ENCODE results near the gene OR2M3.
"Not testable (repeated sequence)": the region's sequence is repeated elsewhere in the genome, so short reads cannot be mapped to it uniquely, and the experiment has no call there.

OR2M3 gene

DNA sequence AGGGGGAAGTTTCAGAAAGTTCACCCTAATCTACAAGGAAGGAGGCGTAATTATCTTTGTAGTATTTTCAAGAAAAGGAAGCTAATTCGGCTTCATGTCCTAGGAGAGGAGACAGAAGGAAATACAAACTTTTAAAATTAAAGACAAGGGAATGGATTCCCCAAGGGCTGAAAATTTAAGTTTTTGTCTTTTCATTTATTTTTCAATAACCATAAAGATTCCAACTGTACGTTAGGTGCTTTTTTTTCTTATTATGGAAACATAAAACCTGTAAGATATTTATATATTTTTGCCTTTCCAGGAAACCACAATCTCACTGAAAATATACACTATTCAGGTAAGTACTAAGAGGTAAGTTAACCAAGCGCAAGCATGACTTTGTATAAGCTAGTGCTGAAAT, at the start of gene OR2M3:
Gene OR2M3 (plus strand): TSS at position 301 of the 400 bp plus-strand sequence. CDS start 5,803 bp downstream, outside the sequence.
- DNase-seq, result no peak

DNA sequence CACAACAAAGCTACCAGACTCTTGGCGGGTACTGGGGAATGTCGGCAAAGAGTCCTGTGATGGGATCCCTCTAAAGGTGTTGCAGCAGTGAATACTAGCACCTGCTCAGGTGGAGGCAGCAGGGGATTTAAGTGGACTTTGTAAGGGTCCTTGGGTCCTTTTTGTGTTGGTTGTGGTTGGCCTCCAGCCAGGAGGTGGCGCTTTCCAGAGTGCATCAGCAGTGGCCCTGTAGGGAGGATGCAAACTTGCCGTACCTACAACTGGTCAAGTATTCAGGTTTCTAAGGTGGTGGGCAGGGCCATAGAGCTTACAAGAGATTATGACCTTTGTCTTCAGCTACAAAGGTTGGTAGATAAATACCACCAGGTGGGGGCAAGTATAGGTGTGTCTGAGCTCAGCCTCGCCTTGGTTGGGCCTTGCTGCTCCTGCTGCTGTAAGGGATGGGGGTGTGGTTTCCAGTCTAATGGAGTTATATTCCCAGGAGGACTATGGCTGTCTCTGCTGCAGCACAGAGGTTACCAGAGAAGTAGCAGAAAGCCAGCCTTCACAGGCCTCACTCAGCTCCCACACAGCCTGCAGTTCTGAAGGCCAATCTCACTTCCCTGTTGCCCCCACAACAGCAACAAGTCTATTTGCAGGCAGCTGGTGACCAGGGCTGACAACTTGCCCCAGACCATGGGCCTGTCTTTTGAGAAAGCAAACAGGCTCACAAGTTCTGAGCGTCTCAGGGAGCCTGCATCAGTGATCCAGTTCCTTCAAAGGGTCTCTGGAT, 44.8 kb upstream of the OR2M3 start:
- no peak for DNase-seq

DNA sequence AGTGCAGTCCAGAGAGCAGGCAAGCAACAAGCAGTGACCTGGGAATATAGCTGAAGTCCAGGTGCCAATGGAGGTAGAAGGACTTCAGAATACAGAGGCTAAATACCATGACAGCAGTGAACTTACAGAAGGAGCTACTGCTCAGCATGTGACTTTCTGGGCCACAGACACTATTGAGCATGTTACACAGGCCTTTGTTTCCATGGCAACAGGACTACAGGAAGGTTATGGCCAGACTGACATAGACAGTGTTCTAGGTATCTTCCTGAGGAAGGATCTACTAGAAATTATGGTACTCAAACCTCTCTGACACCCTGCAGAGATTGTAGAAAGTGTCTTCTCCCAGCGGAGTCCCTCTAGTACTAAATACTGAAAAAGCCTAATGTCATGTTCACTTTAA, 41.1 kb upstream of the OR2M3 start:
- no peak for DNase-seq

- no peak for DNase-seq
These were observed 38.3 kb upstream of the OR2M3 start for GRCh38 chr1:248158758-248159157.

DNA sequence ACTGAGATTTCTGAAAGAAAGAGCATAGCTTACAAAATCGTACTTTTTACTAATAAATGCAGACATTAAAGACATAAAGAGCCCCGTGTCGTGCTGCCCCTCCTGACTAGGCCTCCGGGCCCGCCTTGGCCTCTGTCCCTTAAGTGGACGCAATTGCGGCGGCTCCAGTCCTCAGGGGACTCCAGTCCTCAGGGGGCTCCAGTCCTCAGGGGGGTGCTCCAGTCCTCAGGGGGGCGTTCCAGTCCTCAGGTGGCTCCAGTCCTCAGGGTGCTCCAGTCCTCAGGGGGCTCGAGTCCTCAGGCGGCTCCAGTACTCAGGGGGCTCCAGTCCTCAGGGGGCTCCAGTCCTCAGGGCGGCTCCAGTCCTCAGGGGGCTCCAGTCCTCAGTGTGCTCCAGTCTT, 33.0 kb upstream of the OR2M3 start:
- no peak for DNase-seq

GRCh38 chr1:248165186-248165585, 31.9 kb upstream of the OR2M3 start:
- DNase-seq, result no peak

GRCh38 chr1:248174521-248174920, 22.5 kb upstream of the OR2M3 start, which contains the start of gene OR2M2:
Gene OR2M2 (plus strand): TSS chr1:248174821. CDS start chr1:248179986, 5,165 bp downstream.
- DNase-seq, result no peak

DNA sequence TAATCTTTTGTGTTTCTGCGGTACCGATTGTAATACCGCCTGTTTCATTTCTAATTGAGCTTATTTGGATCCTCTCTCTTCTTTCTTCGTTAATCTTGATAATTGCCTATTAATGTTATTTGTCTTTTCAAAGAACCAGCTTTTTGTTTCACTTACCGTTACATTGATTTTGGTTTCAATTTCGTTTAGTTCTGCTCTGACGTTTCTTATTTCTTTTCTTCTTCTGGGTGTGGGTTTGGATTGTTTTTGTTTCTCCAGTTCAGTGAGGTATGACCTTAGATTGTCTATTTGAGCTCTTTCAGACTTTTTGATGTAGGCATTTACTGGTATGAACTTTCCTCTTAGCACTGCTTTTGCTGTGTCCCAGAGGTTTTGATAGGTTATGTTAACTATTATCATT, 13.1 kb upstream of the OR2M3 start:
- no peak for DNase-seq

GRCh38 chr1:248187363-248187762, 9.7 kb upstream of the OR2M3 start:
- DNase-seq, result no peak

- DNase-seq, result no peak
These were observed 8.0 kb upstream of the OR2M3 start for GRCh38 chr1:248189026-248189425.

DNA sequence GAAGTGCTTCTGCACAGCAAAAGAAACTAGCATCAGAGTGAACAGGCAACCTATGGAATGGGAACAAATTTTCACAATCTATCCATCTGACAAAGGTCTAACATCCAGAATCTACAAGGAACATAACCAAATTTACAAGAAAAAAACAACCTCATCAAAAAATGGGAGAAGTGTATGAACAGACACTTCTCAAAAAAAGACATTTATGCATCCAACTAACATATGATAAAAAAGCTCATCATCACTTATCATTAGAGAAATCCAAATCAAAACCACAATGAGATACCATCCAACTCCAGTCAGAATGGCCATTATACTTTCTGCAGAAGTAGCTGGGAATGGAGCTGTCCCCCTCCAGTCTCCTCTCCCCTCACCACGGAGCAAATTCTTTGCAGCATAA, 2.9 kb upstream of the OR2M3 start:
- no peak for DNase-seq

GRCh38 chr1:248215880-248216279, 18.8 kb downstream of the OR2M3 start:
- no peak for DNase-seq

DNA sequence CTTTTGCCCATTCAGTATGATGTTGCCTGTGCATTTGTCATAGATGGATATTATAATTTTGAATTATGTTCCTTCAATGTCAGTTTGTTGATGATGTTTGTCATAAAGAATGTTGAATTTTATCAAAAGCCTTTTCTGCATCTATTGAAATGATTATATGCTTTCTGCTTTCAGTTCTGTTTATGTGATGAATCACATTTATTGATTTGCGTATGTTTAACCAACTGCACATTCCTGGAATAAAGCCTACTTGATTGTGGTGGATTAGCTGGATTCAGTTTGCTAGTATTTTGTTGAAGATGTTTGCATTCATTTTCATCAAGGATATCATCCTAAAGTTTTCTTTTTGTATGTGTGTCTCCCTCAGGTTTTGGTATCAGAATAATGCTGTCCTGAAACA, 28.5 kb downstream of the OR2M3 start:
- no peak for DNase-seq

- DNase-seq, result no peak
These were observed 32.4 kb downstream of the OR2M3 start for GRCh38 chr1:248229360-248229908.

- no peak for DNase-seq
These were observed 34.1 kb downstream of the OR2M3 start, which contains the start of gene OR2M4 for GRCh38 chr1:248231117-248231516. Gene OR2M4 (plus strand): TSS chr1:248231417. CDS start chr1:248238929, 7,512 bp downstream.

GRCh38 chr1:248239478-248239877, 42.4 kb downstream of the OR2M3 start:
- DNase-seq, result no peak

GRCh38 chr1:248243204-248243603, 46.1 kb downstream of the OR2M3 start:
- DNase-seq, result peak; percentile 70

- not testable (repeated sequence) for DNase-seq
These were observed 62.2 kb downstream of the OR2M3 start for GRCh38 chr1:248259309-248259708.

Measured in hematopoietic multipotent progenitor cell treated with erythropoietin and hydrocortisone succinate and interleukin-3 and kit ligand, for 8 days (in vitro differentiated cells).